OCI-M1 (cell line): ENCODE results near the gene GABBR2.

Experiments used
- DNase-seq: peaks from one replicate; lab custom pipeline; 2025; lab: John Stamatoyannopoulos, UW

Gene GABBR2

GRCh38 chr9:98720402-98720801, 11.7 kb upstream of the GABBR2 start:
- no peak for DNase-seq

GRCh38 chr9:98719055-98719454, 10.3 kb upstream of the GABBR2 start:
- DNase-seq: no peak

GRCh38 chr9:98714833-98715232, 6.1 kb upstream of the GABBR2 start:
- no peak for DNase-seq

GRCh38 chr9:98712987-98713386, 4.3 kb upstream of the GABBR2 start:
- DNase-seq: no peak

- DNase-seq: peak; percentile 22
Observed at GRCh38 chr9:98709968-98710965, 1.5 kb upstream of the GABBR2 start.

- no peak for DNase-seq
Observed at GRCh38 chr9:98708103-98708932, 417 bp downstream of the GABBR2 start.

- no peak for DNase-seq
Observed at GRCh38 chr9:98707166-98708102, 1.3 kb downstream of the GABBR2 start.

- no peak for DNase-seq
Observed at GRCh38 chr9:98706651-98707165, 2.0 kb downstream of the GABBR2 start.

- no peak for DNase-seq
Observed at GRCh38 chr9:98702835-98703380, 5.8 kb downstream of the GABBR2 start.

GRCh38 chr9:98702340-98702739, 6.4 kb downstream of the GABBR2 start:
- DNase-seq: no peak

GRCh38 chr9:98701576-98701975, 7.2 kb downstream of the GABBR2 start:
- no peak for DNase-seq

- no peak for DNase-seq
Observed at GRCh38 chr9:98700801-98701200, 7.9 kb downstream of the GABBR2 start.

GRCh38 chr9:98698856-98699255, 9.9 kb downstream of the GABBR2 start:
- no peak for DNase-seq

- no peak for DNase-seq
Observed at GRCh38 chr9:98694943-98695342, 13.8 kb downstream of the GABBR2 start.

GRCh38 chr9:98692392-98692791, 16.3 kb downstream of the GABBR2 start:
- no peak for DNase-seq

- no peak for DNase-seq
Observed at GRCh38 chr9:98691890-98692289, 16.8 kb downstream of the GABBR2 start.

GRCh38 chr9:98690686-98691085, 18.0 kb downstream of the GABBR2 start:
- no peak for DNase-seq

- DNase-seq: no peak
Observed at GRCh38 chr9:98688710-98689495, 19.8 kb downstream of the GABBR2 start.

GRCh38 chr9:98687911-98688310, 20.8 kb downstream of the GABBR2 start:
- no peak for DNase-seq
